Prostate gland (tissue), 2 donors: Measurements from ENCODE around the gene CDYL2. TPM values are rescaled to one million over a fixed set of nuclear protein-coding genes. Genes with fewer than 3 reads are reported as not detected.

ENCODE experiments used
- DNase-seq: peaks from one replicate; pipeline ENCODE4 v3.0.0-alpha.2; 2019; ENCODE audit warnings: low spot score
- H3K27ac ChIP-seq, 2 donors: fragments of 200-600 bp; sonication (generic); 2 replicates each; pipeline ENCODE4 v1.5.1; 2017 to 2019
- H3K27me3 ChIP-seq: fragments of 200-600 bp; sonication (generic); replicated peaks from 2 replicates; pipeline ENCODE4 v1.5.1; 2019; ENCODE audit not compliant: insufficient read depth
- H3K36me3 ChIP-seq, 2 donors: fragments of 200-600 bp; sonication (generic); 1 replicate in 1 of 2; 2 replicates in 1 of 2; pipeline versions ENCODE4 v1.5.1 to v1.8.1; 2017 to 2019
- H3K4me1 ChIP-seq: fragments of 200-600 bp; sonication (generic); replicated peaks from 2 replicates; pipeline ENCODE4 v1.5.1; 2019
- H3K4me3 ChIP-seq, 2 donors: fragments of 200-600 bp; sonication (generic); 2 replicates each; pipeline ENCODE4 v1.5.1; 2017 to 2019
- H3K9me3 ChIP-seq: fragments of 200-600 bp; sonication (generic); 2 replicates; pipeline ENCODE4 v1.5.1; 2017
- POLR2A ChIP-seq: fragments of 450-650 bp; IDR thresholded peaks from one replicate; pipeline ENCODE4 v1.6.1; 2016; ENCODE audit warnings: antibody characterized with exemption, mild to moderate bottlenecking
- POLR2AphosphoS5 ChIP-seq: sonication (generic); formaldehyde crosslinking; IDR thresholded peaks from one replicate; pipeline ENCODE4 v1.6.1; 2017; ENCODE audit warnings: antibody characterized with exemption
- whole genome bisulfite sequencing: methylation state at CpG from one replicate; pipeline ENCODE4 v1.1.5; 2018; 5-methylcytosine and 5-hydroxymethylcytosine counted together
- intact Hi-C: fragments of 100-400 bp; cut with DNase I; formaldehyde crosslinking; loops from one replicate; pipeline ENCODE4 v1.14.2; 2022
- total RNA-seq, 2 donors: library from RNA; depleted of rRNA; stranded (reverse); fragments of >200 nt; gene quantifications; one replicate each; pipeline ENCODE4 v1.1.0, GENCODE V29; 2016
- TF ChIP-seq, protein P1 (sequence below), 4 experiments: fragments of 200-600 bp in 2 of 4; fragments of 450-650 bp in 2 of 4; sonication (generic) in 2 of 4; IDR thresholded peaks; 1 replicate in 3 of 4; 2 replicates in 1 of 4; pipeline ENCODE4 v1.5.1; 2016 to 2019; ENCODE audit warnings: antibody characterized with exemption in 4 of 4, mild to moderate bottlenecking in 2 of 4, moderate library complexity in 2 of 4

Gene CDYL2
- total RNA-seq, 2 donors from 2014 or later: 42.8 to 63.7 TPM

DNA sequence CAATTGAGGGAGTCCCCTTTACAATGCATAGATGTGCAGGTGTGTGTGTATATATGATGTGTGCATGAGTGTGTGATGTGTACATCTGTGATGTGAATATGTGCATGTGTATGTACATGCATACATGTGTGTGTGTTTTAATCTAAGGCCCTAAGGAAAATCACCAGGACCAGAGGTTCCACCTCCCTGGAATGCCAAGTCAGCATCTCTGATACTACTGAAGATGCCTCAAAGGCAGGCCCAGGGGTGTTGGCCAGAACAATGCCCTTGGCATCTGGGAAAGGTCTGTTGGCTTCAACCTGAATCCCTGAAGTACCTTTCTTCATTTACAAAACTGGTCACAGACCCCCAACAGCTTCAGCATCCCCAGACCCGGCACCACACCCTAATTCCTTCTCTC lies 129.5 kb downstream of the CDYL2 start:
- Histone ChIP-seq H3K36me3 (no peaks in the 10 kb centered on the region), H3K9me3 (no peaks in the 10 kb centered on the region), H3K4me3 (no peak overlapping the region), H3K27ac (no peak overlapping the region), H3K4me1 (no peaks in the 10 kb centered on the region), H3K27me3 (no peaks in the 10 kb centered on the region)
- 100% methylated on average over 1 of the region's 1 CpG for WGBS
- no peak for TF ChIP-seq POLR2A
- TF ChIP-seq, protein P1, sequence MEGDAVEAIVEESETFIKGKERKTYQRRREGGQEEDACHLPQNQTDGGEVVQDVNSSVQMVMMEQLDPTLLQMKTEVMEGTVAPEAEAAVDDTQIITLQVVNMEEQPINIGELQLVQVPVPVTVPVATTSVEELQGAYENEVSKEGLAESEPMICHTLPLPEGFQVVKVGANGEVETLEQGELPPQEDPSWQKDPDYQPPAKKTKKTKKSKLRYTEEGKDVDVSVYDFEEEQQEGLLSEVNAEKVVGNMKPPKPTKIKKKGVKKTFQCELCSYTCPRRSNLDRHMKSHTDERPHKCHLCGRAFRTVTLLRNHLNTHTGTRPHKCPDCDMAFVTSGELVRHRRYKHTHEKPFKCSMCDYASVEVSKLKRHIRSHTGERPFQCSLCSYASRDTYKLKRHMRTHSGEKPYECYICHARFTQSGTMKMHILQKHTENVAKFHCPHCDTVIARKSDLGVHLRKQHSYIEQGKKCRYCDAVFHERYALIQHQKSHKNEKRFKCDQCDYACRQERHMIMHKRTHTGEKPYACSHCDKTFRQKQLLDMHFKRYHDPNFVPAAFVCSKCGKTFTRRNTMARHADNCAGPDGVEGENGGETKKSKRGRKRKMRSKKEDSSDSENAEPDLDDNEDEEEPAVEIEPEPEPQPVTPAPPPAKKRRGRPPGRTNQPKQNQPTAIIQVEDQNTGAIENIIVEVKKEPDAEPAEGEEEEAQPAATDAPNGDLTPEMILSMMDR (IDR thresholded peaks at IDR 0.05): no peak
- TF ChIP-seq POLR2AphosphoS5: no peak
- intact Hi-C loops: no loop called here
- DNase-seq: no peak

DNA sequence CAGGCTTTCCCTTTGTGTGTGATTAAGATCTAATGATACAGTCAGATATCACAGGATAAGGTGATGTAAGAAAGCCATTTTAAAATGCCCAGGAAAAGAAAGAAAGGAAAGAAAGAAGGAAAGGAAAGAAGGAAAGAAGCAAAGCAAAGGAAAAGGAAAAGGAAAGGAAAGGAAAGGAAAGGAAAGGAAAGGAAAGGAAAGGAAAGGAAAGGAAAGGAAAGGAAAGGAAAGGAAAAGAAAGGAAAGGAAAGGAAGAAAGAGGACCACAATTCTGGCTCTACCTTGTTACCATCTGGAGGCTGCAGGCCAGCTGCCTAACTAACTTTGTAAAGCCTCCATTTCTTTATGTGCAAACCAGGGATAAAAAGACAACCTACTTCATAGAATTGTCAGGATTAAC lies 132.0 kb downstream of the CDYL2 start:
- Histone ChIP-seq H3K36me3 (no peaks in the 10 kb centered on the region), H3K27ac (no peak overlapping the region), H3K27me3 (no peaks in the 10 kb centered on the region), H3K9me3 (no peaks in the 10 kb centered on the region), H3K4me1 (no peaks in the 10 kb centered on the region), H3K4me3 (no peak overlapping the region)
- TF ChIP-seq, protein P1 (IDR thresholded peaks at IDR 0.05): no peak
- TF ChIP-seq POLR2AphosphoS5: no peak
- no peak for TF ChIP-seq POLR2A
- DNase-seq: no peak
- intact Hi-C loops: no loop called here

DNA sequence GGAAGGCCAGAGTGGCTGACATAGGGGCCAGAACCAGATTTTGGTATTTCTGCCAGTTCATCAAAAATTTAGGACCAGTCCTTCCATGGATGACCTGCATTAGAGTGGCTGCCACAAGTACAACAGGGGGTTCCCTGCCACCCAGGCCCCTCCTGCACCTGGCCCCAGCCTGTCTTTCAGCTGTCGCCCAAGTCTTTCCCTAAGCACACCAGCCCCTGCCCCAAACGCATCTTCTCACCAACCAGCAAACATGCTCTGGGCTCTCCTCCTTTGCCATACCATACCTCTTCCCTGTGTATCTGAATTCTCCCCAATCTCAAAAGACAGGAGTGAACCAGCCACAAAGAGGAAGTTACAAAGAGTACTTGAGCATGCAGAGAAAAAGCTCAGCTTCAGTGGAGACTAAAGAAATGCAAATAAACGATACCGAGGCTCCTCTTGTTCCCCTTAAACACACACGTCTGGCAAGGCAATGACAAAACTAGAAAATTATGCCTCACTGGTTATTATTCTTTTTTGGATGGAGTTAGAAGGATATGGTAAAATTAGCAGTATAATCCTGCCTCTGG lies 133.0 kb downstream of the CDYL2 start:
- intact Hi-C loops: no loop called here
- H3K9me3 ChIP-seq: no peaks in the 10 kb centered on the region
- no peak overlapping the region for H3K4me3 ChIP-seq
- H3K4me1 ChIP-seq: no peaks in the 10 kb centered on the region
- H3K36me3 ChIP-seq: no peaks in the 10 kb centered on the region
- no peaks in the 10 kb centered on the region for H3K27me3 ChIP-seq
- H3K27ac ChIP-seq: no peak overlapping the region
- WGBS: 60% methylated on average over 5 of the region's 5 CpGs
- DNase-seq: no peak
- TF ChIP-seq, protein P1 (IDR thresholded peaks at IDR 0.05): no peak
- TF ChIP-seq POLR2AphosphoS5: no peak
- no peak for TF ChIP-seq POLR2A

DNA sequence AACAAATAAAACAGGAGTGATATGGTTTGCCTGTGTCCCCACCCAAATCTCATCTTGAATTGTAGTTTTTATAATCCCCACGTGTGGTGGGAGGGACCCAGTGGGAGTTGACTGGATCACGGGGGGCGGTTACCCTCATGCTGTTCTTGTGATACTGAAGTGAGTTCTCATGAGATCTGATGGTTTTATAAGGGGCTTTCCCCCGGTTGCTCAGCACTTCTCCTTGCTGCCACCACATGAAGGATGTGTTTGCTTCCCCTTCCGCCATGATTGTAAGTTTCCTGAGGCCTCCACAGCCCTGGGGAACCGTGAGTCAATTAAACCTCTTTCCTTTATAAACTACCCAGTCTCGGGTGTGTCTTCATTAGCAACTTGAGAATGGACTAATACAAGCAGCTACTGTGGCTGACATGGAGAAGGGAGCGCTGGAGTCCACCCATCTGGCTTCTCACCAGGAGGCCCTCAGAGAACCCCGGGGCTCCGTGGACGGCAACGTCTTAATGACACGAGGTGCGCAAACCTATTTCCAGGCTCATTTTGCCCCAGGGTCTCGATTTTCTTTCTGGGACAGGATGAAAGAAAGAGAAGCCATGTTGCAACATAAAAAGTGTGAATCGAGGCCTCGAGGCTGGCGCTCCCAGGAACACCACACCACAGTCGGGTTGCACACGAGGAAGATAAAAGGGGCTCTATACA lies 134.1 kb downstream of the CDYL2 start:
- 92% methylated on average over 20 of the region's 20 CpGs for WGBS

More for the DNA sequence above, 134.1 kb downstream of the CDYL2 start:
- no peak overlapping the region for H3K27ac ChIP-seq
- no peaks in the 10 kb centered on the region for H3K27me3 ChIP-seq
- no peaks in the 10 kb centered on the region for H3K4me1 ChIP-seq
- intact Hi-C loops: no loop called here
- no peak overlapping the region for H3K4me3 ChIP-seq
- DNase-seq: no peak
- TF ChIP-seq, protein P1 (IDR thresholded peaks at IDR 0.05): no peak
- TF ChIP-seq POLR2AphosphoS5 (no peak), POLR2A (no peak)
- H3K36me3 ChIP-seq: no peaks in the 10 kb centered on the region
- H3K9me3 ChIP-seq: no peaks in the 10 kb centered on the region
